HT-29 (cell line): ENCODE results near the gene TTYH1. TPM values are rescaled to one million over a fixed set of nuclear protein-coding genes. Genes with fewer than 3 reads are reported as not detected.

Experiments
- DNase-seq: peaks from one replicate; pipeline ENCODE4 v3.0.0-alpha.2; 2015; ENCODE audit warnings: low spot score
- total RNA-seq: library from RNA; depleted of rRNA; stranded (reverse); fragments of >200 nt; shearing (Covaris generic); gene quantifications from 2 replicates; pipeline ENCODE4 v1.2.3, GENCODE V29; 2014

Gene TTYH1
- total RNA-seq, 1 experiment from 2014 or later = not detected

DNA sequence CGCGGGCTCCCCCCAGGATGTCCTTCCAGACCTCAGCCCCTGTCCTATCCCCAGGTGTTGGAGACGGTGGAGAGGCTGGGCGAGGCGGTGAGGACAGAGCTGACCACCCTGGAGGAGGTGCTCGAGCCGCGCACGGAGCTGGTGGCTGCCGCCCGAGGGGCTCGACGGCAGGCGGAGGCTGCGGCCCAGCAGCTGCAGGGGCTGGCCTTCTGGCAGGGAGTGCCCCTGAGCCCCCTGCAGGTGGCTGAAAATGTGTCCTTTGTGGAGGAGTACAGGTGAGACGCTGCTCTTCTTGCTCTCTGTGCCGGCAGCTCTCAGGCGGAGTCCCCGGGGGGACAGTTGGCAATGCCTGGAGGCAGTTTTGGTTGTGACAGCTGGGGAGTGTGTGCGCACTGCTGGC is 6.9 kb downstream of the TTYH1 start:
- DNase-seq = no peak

DNA sequence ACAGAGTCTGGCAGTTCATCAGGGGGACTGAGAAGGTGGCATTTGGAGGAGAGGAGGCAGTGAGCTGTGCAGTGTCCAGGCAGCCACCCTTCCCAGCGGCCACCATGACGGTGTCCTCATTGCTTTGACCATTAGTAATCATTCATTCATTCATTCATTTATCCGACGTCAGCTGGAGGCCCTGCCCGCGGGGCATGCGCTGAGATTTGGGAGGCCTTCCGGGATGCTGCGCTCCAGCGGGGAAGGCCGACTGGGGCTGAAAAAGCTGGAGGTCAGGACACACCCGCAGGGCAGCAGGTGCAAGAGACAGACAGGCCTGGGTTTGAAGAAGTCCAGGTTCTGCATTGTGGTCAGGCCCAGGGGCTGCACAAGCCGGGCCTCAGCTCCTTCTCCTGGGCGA is 8.9 kb downstream of the TTYH1 start:
- no peak for DNase-seq

DNA sequence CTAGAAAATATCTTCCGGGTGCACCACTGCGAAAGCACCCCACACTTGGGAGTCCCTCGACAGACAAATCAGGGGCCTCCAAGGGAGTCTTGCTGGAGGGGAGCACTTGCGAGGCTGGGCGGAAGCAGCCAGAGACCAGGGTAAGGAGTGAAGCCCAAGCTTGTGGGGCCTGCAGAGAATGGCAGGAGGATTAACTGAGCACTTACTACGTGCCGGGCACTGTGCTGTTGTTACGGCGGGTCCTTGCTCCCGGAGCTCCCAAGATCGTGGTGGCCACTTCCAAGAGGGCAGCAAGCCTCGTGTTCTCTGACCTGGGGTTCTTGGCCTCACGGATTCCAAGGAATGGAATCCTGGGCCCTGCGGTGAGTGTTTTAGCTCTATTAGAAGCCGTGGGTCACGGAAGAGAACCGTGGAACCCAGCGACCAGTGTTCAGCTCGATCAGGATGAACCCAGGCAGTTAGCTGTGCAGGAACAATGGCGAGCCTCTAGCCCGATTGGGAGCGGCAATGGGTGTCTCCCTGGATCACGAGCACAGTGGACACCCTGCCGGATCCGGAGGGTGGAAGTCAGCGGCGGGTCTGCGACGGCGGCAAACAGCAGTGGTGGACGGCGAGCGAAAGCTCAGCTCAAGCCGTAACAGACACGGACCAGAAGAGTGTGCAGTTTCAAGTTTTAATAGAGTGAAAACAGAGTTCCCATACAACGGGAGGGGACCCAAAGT is 9.6 kb downstream of the TTYH1 start:
- no peak for DNase-seq

DNA sequence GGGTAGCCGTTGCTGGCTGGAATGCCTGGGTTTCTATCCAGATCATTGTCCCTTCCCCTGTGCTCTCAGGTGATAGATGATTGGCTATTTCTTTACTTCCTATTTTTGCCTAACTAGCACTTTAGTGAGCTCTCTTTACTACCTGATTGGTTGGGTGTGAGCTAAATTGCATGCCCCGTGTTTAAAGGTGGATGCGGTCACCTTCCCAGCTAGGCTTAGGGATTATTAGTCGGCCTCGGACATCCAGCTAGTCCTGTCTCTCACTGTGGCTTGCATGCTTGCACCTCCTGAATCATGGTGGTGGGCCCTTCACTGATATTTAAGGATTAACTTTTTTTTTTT is 10.1 kb downstream of the TTYH1 start:
- DNase-seq = no peak

DNA sequence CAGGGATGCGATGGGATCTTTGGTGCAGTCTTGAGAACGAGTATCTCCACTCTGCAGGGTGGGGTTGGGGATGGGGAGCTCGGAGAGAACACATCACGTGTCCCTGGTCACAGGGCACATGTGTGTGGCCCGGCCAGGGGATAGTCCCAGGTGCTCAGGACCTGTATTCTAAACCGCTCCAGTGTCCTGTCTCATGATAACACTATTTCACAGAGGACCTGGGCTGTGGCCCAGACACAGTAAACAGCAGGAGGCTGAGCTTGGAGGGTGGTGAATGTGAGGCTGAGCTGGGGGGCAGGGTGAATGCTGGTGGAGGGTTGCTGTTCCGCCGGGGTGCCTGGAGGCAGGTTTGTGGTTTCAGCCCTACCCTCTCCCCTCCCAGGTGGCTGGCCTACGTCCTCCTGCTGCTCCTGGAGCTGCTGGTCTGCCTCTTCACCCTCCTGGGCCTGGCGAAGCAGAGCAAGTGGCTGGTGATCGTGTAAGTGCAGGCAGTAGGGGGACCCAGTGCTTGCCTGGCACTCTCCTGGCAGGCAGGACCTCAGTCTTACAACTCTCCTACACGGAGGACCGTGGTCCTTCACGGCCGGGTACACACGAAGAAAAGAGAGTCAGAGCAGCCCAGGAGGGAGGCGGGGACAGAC is 11.1 kb downstream of the TTYH1 start:
- no peak for DNase-seq

DNA sequence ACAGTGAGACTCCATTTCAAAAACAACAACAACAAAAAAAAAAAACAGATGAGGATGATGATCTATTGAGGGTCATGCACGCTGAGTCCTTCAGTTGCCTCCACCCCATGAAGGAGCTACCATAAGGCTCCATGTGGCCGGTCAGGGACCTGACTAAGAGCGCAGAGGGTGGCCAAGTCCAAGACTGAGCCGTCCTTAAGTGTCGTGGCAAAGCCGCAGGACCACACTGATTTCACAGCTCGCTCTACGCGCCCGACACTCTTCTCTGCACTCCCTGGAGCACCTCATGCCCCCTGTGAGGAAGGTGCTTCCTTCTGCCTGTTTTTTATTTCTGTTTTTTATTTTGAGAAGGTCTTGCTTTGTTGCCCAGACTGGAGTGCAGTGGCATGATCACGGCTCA is 12.3 kb downstream of the TTYH1 start:
- no peak for DNase-seq

DNA sequence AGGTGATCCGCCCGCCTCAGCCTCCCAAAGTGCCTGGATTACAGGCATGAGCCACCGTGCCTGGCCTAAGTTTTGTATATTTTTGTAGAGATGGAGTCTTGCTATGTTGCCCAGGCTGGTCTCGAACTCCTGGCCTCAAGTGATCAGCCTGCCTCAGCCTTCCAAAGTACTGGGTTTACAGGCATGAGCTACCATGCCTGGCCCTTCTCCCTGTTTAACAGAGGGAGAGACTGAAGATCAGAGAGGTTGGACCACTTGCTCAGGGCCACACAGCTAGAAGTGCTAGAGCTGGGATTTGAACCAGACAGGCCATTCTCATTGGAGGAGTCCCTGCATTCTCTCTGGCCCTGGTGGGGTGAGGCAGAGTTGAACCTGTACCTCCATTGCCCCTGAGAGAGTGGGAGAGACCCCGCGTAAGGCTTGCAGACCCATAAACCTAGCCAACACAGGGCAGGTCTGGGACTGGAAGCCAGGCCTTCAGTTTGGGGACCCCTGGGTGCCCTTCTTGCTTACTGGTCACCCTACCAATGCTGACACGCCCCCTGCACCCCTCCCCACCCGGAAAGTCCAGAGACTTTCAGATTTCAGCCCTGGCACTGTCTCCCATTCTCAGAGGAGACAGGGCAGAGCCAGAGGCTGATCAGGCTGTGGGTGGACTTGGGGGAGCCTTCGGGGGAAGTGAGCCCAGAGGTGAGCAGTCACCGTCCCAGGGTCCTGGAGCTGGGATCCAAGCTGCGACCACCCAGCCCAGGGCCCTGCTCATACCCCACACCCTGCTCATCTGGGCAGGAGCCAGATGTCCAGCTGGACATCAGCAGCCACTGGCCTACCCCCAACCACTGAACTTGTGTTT is 13.3 kb downstream of the TTYH1 start:
- no peak for DNase-seq

DNA sequence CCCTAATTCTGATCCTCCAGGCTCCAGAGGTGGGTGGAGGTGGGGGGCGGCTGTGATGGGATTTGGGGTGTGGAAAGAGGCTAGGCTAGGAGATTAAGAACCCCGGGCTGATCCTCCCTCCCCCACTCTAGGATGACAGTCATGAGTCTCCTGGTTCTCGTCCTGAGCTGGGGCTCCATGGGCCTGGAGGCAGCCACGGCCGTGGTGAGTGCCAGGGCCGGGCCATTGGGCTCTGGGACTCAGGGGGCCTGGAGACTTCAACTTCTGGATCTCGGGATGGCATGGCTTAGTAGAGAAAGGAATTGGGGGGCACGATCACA is 13.9 kb downstream of the TTYH1 start:
- DNase-seq = no peak

DNA sequence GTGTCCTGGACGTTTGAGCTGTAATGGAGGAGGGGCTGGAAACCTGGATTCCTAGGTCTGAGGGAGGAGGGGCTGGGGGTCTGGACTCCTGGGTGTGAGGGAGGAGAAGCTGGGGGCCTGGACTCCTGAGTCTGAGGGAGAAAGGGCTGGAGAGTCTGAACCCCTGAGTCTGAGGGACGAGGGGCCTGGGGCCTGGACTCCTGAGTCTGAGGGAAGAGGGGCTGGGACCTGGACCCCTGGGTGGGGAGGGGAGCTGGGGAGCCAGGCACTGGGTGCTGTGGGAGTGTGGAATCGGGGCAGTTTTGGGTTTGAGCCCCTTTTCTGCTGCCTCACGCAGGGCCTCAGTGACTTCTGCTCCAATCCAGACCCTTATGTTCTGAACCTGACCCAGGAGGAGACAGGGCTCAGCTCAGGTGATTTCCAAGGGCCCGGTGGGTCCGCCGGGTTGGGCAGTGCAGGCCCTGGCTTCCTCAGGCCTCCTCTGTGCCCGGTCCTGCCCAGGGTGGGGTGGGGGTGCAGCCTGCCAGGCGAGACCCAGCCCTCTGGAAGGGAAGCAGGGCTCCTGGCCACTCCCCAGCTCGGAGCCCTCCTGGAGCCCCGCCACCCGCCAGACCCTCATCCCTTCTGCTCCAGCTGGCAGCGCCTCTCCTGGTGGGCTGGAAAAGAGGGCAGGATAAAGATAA is 14.4 kb downstream of the TTYH1 start:
- no peak for DNase-seq

DNA sequence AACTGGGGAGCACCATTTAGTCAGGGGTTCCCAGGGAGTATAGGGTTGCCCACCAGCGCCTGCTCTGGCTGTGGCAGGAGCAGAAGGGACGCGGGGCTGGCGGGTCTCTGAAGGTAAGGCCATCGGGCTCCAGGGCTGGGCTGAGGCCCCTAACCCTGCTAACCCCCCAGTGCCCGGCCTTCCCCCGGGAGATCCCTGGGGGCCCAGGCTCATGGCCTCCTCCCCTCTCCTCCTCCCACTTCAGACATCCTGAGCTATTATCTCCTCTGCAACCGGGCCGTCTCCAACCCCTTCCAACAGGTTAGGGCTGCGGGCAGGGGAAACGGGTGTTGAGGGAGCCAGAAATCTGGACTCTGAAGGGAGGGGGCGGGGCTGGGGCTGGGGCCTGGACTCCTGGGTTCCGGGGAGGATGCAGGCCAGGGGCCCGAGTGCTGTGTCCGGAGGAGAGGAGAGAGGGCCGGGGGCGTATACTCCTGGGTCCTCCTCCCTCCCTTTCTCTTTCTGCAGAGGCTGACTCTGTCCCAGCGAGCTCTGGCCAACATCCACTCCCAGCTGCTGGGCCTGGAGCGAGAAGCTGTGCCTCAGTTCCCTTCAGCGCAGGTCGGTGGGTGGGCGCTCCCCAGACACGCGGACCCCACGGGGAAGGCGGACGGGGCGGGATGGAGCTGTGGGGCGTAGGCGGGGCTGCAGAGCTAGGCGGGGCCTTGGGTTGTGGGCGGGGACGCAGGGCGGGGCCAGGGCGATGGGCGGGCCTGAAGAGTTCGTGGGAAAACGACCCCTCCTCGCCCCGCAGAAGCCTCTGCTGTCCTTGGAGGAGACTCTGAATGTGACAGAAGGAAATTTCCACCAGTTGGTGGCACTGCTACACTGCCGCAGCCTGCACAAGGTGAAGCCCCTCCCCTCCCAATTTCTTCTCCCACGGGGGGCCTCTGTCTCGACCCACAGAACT is 15.3 kb downstream of the TTYH1 start:
- DNase-seq = peak; percentile 41

DNA sequence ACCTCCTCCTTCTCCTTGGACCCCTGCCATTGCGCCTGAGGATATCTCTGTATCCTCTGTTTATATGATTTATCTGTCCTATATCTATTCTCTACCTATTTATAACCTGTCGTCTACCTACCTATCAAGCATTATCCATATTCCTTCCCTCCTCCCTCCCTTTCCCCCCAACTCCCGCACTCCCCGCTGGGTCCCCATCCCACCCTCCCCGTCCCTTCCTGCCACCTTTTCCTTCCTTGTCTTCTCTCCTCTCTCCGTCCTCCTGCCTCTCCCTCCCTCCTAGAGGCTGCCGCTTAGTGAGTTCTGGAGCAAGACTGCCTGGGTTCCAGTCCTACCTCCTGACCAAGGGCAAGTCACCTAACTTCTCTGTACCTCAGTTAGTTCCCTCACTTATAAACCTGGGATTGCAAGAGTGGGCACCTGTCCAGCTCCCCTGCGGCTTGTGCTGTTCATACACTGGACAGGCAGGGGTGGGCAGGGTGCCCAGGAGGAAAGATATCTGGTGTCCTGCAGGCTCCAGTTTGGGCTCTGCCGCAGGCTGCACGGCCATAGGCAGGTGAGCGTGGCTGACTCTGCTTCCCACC is 16.1 kb downstream of the TTYH1 start:
- peak; percentile 41 for DNase-seq

DNA sequence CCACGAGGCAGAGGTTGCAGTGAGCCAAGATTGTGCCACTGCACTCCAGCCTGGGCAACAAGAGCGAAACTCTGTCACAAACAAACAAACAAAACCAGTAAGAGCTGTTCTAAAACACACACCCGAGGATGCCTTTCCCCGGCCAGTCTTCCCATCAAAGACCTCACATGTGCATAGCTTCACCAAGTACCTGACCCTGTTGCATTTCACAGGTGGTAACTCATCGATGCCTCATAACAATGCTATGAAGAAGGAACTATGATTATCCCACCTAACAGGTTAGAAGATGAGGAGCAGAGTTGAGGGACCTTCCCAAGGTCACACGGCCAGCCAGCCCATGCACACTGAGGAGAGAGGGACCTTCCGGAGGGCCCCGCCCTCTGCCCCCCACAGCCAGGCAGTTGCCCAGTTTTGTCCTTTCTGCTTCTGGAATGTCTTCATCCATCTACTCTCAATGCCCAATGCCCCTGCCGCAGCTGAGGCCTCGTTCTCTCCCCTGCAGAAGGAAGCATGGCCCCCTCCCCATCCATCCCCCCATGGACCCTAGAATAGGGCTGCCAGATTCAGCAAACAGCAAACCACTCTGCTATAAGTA is 17.0 kb downstream of the TTYH1 start:
- peak; percentile 45 for DNase-seq

DNA sequence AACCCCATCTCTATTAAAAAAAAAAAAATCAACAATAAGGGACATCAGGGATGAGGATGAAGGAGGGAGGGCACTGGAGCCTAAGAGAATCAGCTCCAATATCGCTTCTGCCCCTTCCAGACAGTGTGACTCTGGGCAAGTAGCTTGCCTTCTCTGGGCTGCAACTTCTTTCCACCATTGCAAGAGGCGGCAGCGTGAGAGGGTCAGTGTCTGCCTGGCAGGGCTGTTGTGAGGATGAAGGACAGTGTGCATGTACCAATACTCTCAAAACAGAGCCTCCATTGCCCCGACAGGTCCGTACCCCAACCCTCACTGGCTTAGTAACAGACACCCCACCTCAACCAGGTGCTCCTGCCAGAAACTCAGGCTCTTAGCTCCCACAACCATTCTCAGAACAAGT is 18.4 kb downstream of the TTYH1 start:
- no peak for DNase-seq

DNA sequence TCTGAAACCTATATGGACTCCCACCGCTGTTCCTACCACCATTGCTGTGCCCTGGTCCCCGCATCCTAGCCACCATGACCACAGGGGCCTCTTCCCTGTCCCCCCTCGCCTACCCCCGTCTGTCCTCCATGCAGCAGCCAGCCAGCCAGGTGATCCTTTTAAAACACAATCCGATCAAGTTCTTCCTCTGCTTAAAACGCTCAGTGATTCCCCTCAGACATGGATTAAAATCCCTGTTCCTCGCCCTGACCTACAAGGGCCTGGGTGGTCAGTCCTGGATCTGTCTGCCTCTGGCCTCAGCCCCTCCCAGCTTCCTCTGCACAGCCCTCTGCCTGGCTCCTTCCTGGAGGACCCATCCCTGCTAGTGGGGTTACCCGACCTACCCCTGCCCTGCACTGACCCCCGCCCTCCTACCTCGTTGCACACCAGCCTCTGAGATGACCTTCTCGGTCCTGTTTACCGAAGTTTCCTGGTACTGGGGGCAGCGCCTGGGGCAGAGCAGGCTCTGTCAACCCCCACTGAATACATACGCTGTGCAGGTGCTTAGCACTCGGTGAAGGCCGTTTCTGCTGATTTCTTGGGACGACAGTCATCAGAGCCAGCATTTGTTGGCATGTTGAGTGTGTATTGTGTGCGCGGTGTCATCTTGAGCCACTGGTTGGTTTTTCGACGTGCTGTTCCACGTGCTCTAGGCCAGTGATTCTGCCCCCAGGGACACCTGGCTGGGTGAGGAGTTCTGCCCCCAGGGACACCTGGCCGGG is 19.0 kb downstream of the TTYH1 start:
- DNase-seq = no peak

DNA sequence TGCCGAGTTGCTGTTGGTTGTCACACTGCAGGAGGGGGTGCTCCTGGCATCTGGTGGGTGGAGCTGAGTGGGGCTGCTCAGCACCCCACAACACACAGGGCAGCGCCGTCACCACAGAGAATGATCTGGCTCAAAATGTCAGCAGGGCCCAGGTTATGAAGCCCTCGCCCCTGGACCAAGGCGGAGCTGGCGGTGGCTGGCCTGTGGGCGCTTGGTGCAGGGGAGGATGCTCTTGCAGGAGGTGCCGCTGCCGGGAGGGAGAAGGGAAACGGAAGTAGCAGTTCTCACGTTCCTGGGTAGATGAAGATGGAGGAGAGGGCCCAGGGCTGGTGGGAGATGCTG is 19.6 kb downstream of the TTYH1 start:
- no peak for DNase-seq

DNA sequence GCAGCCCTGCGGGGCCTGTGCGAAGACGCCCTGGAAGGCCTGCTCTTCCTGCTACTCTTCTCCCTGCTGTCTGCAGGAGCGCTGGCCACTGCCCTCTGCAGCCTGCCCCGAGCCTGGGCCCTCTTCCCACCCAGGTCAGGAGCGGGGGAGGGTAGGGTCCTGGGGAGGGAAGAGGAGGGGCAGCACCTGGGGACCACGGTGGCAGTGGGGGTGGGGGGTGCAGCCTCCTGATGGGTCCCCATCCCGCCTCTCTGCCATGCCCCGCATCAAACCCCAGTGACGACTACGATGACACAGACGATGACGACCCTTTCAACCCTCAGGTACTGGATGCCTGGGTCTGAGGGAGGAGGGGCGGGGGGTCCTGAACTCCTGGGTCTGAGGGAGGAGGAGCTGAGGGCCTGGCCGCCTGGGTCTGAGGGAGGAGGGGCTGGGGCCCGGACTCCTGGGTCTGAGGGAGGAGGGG is 20.3 kb downstream of the TTYH1 start:
- no peak for DNase-seq

DNA sequence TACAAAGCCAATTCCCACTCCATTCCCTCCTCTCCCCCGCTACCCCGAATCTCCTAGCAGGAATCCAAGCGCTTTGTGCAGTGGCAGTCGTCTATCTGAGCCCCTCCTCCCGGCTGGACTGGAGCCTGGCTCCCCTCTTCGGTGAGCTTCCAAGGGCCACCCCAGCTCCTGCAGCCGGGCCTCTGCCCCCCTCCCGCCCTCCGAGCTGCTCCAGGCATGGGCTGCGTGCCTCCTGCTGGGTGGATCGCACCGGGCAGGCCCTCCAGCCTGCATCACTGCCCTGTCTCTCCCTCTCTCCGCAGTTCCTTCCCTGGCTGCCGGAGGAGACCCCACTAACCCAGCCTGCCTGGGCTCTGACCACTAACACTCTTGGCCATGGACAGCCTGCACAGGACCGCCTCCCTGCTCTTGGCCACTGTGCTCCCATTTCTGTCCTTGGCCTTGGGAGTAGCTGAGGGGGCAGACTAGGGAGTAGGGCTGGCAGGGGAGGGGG is 20.8 kb downstream of the TTYH1 start:
- DNase-seq = no peak

DNA sequence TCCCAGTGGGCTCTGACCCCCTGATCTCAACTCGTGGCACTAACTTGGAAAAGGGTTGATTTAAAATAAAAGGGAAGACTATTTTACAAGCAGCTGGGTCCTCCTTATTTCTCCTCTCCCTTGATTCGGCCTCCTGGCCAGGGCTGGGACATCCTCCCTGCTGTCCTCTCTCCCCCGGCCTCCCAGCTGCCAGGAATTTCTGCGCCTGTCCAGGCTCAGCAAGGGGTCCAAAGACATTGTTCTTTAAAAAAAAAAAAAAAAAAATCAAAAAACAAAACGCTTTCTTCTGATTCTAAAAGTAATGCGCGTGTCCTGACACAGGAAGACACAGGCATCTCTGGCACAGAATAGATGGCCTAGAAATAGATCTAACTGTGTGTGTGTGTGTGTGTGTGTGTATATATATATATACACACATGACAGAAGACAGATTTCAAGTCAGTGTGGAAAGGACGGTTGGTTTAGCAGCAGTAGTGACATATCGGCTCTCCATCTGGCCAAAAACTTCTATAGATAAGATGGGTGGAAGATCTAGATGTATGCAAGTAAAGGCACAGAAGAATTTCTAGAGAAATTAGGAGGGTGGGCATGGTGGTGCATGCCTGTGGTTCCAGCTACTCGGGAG is 21.5 kb downstream of the TTYH1 start:
- DNase-seq = no peak
